HG03103 (cell line): ENCODE data around the gene SOWAHC.
"Not testable (repeated sequence)": the region's sequence is repeated elsewhere in the genome, so short reads cannot be mapped to it uniquely, and the experiment has no call there.

Source experiments
- ATAC-seq: cut with Tn5 transposase; IDR thresholded peaks from one replicate; pipeline ENCODE4 v1.9.1; 2021; ENCODE audit warnings: low read depth; ENCODE audit not compliant: unreplicated experiment

SOWAHC gene

DNA sequence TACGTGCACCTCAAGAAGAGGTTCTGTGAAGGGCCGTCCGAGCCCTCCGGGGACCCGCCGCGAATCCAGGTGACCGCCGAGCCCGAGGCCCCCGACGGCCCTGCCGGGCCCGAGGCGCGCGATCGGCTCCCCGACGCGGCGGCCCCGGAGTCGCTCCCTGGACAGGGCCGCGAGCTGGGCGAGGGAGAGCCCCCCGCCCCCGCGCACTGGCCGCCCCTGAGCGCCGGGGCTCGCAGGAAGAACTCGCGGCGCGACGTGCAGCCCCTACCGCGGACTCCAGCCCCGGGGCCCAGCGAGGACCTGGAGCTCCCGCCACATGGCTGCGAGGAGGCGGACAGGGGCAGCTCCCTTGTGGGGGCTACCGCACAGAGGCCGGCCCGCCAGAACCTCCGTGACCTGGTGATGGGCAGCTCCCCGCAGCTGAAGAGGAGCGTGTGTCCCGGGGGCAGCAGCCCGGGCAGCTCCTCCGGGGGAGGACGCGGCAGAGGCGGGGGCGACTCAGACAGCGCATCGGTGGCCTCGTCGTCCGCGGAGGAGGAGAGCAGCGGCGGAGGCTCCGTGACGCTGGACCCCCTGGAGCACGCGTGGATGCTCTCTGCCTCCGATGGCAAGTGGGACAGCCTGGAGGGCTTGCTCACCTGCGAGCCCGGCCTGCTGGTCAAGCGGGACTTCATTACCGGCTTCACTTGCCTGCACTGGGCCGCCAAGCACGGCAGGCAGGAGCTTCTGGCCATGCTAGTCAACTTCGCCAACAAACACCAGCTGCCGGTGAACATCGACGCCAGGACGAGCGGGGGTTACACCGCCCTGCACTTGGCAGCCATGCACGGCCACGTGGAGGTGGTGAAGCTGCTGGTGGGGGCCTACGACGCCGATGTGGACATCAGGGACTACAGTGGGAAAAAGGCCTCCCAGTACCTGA is 812 bp downstream of the SOWAHC start:
- no peak for ATAC-seq

DNA sequence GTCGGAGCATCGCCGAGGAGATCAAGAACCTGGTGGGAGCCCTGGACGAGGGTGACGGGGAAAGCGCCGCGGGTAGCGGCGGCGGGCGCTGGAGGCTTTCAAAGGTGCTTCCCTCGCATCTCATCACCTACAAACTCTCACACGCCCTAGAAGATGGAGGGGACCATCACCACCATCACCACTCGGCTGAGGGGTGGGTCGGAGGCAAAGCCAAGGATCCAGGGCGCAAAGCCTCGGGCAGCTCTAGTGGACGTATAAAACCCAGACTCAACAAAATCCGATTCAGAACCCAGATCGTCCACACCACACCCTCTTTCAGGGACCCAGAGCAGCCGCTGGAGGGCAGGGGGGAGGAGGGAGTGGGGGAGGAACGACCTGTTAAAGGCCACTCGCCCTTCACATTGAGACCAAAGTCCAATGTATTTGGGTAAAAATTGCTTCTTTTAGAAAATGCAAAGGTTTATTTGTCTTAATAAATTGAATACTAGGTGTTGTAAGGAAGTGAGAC is 1.5 kb downstream of the SOWAHC start:
- ATAC-seq: no peak

DNA sequence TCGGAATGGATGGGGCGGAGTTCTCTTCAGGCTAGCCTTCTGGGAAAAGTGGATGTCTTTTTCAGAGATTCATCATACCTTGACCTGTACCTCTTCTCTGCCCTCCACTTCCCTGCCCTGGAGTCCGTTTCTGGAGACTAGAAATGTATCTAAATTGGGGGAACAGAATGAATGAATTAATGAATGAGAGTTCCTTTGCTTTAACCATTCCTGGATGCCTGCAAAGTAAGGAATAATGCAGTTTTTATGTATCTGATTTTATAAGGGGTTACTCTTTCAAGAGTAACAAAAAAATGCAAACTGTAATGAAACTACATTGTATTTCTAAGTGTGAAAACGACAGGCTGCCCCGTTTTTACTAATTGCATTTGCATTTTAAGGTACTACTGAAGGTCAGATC is 2.0 kb downstream of the SOWAHC start:
- ATAC-seq: no peak

DNA sequence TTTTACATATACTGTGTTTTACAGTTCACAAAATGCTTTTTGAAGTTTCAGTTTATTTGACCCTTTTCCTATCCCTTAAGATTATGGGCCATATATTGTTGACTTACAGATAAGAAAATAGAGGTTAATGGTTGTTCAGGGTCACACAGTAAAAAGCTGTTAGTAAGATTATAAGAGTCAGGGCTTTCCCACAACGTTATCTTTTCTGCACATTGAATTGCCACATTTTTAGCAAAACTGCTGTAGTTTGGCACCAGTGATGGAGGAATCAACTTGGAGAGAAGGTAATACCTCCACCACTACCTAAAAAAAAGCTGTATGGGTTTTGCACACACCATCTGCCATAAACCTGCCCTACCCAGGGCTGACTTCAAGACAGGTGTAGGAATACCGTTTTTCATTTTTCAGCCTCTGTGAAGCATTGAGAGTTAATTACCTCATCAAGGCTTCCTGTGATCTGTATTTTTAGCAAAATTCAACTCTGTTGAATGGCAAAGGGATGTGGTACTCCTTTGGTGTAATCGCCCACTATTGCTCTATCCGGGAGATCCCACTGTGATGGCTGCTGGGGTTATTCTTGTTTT is 5.0 kb downstream of the SOWAHC start:
- ATAC-seq: no peak

DNA sequence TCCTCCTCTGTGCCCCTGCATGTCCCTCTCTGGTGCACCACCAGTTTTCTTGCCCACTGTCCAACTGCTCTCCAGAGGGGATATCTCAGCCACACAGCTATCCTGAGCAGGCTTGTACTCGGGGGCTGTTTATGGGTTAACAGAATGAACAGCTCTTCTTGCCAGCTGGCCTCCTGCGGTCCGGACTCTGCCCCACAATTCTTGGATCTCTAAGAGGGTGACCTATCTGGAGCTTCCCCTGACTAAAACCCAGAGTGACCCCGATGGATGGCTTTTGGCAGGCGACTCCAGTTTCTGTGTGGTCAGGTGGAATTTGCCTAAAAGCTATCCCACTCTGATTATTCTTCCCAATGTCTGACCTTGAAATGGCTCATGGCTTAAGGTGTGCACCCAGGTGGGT is 9.1 kb downstream of the SOWAHC start:
- no peak for ATAC-seq

DNA sequence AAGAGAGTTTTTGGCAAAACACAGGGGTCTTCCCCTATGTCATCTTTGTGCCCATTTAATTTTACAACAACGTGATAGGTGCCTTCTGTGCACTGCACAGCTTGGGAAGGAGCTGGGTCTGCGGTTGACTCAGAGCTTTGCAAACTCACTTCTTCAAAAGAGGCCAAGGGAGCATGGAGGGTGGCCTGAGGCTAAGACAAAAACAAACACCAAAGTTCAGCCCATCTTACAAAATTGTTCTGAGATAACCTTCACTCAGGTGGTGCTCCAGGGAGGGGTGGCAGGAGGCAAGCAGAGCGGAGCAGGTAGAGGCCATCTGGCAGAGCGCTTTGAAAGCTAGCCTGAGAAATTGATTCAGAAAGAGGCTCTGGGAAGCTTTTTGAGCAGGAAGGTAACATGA is 9.8 kb downstream of the SOWAHC start:
- ATAC-seq: no peak

DNA sequence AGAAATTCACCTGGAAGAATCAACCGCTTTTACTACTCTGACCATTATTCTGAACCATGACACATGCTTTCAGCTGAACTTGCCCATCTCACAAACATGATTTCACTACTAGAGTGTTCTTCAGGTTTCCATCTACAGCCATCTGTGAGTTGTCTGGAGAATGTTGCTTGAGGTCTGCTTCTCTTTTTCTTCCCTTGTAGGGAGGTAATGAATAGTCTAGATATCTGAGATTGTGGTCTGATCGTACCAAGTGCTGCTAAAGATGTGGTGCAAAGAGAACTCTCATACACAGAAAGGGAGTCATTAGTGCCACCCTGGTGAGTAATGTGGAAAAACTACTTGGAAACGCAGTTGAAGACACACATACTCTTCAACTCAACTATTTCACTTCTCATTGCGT is 10.2 kb downstream of the SOWAHC start:
- ATAC-seq: no peak

DNA sequence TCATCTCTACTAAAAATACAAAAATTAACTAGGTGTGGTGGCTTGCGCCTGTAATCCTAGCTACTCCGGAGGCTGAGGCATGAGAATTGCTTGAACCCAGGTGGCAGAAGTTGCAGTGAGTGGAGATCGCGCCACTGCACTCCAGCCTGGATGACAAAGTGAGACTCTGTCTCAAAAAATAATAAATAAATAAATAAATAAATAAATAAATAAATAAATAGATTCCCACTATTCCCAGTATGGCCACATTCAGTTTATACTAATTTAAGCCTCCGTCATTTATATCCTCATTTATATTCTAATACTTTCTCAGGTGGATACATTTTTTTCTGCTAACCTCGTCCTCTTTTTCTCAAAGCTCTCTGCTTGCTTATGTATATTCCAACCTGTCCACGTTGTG is 14.2 kb downstream of the SOWAHC start:
- not testable (repeated sequence) for ATAC-seq

DNA sequence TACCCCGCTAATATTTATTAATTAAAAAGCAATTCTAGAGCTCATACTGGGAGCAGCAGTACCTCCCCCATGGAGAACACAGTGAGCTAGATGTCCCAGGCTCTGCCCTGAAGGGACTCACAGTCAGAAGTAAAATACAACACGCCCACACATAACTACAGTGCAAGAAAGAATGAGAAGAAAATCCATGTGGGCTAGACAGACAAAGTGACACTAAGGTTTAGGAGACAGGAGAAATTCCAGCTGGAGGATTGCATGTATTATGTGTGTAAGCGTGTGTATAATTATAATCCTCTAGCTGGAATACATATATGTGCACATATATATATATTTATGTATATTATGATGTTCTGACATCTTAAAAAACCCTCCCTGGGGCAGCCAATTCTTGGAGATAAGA is 15.7 kb downstream of the SOWAHC start:
- no peak for ATAC-seq

DNA sequence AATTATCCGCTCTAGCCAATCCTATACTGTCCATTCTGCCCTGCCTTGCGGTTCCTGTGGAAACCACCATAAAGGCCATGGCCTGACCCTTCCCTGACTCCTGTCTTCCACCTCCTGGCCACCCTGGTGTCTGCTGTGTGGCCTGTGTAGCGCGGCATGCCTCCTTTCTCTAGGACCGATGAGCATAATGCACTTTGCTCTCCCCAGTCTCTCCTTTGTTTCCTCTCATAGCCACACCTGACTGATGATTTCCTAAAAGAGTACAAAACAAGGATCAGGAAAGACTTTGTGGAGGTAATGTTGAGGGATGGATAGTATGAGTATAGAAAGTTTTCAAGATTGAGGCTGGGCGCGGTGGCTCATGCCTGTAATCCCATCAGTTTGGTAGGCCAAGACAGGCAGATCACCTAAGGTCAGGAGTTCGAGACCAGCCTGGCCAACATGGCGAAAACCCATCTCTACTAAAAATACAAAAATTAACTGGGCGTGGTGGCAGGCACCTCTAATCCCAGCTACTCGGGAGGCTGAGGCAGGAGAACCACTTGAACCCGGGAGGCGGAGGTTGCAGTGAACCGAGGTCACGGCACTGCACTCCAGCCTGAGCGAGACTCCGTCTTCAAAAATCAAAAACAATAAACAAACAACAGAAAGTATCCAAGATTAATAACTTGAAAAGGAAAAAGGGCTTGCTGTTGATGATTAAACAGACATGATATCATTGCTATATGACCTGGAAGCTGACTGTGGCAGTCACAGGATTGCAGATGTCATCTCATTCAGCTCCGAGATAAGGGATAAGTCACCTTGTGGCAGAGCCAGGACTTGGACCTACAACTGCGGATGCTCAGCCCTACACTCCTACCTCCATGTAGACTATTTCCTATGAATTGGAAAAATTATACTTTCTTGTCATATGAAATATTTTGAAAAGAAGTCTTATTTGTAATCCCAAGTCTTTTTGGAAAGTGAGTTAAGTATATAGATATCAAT is 16.6 kb downstream of the SOWAHC start:
- ATAC-seq: no peak

DNA sequence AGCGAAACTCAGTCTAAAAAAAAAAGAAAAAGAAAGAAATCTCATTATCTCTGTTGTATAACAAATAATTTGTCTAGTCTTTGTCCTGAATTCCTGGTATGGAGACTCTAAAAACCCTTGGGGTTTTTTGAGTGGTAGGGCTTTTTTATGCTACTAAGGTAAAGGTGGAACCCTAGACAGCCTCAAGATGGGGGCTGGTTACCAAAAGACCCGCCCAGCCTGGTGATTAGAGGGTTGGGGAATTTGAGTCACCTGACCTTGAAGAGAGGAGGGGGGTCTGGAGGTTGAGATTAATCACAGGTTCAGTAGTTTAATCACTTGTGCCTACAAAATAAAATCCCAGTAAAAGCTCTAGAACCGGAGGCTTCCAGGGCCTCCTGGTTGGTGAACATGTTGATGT is 17.6 kb downstream of the SOWAHC start:
- ATAC-seq: no peak

DNA sequence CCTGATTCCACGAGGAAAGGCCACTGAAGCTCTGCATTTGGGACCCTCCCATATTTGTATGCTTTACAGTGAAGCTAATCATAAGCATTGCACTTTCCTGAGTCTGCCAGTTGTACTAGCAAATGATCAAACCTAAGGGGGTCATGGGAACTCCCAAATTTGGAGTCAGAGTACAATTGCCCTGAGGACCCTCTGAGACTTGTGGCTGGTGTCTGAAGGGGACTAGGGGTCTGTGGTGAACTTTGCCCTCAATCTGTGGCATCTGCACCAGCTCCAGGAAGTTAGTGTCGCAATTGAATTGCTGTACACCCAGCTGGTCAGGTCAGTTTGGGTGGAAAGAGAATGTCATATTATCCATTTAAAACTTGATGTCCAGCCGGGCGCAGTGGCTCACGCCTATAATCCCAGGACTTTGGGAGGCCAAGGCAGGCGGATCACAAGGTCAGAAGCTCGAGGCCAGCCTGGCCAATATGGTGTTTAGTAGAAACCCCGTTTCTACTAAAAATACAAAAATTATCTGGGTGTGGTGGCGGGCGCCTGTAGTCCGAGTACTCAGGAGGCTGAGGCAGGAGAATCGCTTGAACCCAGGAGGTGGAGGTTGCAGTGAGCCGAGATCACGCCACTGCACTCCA is 18.1 kb downstream of the SOWAHC start:
- ATAC-seq: no peak

DNA sequence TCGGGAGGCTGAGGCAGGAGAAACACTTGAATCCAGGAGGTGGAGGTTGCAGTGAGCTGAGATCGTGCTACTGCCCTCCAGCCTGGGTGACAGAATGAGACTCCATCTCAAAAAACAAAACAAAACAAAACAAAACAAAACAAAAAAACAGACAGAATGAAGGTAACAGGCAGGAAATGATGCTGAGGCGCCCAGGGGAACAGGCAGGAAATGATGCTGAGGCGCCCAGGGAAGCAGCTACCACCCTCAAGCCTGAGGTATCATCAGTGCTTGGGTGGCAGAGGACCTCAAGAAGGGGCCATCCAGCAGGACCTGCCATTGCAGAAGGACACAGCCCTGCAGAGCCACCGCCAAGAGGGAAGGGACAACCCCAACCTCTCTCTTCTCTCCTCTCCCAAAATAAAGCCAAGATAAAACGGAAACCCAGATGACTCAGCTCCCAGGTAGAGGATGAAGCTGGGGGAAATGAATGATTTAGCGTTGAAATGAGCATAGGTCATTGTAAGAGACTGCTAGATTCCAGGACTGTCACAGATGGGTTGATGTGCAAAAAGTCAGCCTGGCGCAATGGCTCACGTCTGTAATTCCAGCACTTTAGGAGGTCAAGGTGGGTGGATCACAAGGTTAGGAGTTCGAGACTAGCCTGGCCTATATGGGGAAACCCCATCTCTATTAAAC is 19.3 kb downstream of the SOWAHC start:
- ATAC-seq: no peak

DNA sequence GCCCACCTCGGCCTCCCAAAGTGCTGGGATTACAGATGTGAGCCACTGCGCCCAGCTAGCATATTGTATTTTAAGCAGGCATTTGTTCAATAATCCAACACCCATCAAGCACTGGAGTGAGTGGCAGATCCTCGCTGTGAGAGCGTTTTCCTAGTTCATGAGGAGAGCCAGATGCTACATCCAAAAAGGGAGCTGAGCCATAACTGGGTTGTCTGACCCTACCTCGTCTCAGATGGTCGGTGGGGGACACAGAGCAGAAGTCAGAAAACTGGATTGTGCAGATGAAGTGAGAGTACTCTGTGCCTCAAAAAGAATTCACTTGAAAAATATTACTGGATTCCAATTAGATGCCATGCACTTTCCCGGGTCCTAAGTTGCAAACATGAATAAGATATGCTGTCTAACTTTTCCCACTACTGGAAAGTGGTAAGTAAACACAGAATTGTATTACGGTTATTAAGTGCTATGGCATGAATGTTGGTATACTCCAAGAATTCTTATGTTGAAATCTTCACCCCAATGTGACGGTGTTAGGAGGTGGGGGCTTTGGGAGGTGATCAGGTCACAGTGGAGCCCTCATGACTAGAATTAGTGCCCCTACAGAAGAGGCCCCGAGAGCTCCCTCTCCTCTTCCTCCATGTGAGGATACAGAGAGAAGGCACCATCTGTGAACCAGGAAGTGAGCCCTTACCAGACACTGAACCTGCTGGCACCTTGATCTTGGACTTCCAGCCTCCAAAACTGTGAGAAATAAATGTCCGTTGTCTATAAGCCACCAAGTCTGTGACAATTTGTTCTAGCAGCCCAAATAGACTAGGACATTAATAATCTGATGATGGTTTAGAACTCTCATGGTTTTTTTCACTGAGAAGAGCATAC is 21.5 kb downstream of the SOWAHC start:
- ATAC-seq: no peak

DNA sequence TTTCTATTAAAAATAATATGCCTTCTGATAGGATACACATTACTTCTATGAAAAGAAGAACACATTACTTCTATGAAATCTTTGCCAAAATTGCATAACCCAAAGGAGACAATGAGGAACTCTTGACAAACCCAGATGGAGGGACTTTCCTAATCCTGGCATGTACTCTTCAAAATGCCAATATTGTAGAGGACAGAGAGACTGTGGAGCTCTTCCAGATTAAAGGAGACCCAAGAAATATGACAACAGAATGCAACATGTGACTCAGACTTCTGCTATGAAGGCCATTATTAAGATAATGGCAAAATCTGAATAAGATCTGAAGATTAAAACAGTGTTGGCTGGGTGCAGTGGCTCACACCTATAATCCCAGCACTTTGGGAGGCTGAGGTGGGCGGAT is 22.2 kb downstream of the SOWAHC start:
- ATAC-seq: no peak

DNA sequence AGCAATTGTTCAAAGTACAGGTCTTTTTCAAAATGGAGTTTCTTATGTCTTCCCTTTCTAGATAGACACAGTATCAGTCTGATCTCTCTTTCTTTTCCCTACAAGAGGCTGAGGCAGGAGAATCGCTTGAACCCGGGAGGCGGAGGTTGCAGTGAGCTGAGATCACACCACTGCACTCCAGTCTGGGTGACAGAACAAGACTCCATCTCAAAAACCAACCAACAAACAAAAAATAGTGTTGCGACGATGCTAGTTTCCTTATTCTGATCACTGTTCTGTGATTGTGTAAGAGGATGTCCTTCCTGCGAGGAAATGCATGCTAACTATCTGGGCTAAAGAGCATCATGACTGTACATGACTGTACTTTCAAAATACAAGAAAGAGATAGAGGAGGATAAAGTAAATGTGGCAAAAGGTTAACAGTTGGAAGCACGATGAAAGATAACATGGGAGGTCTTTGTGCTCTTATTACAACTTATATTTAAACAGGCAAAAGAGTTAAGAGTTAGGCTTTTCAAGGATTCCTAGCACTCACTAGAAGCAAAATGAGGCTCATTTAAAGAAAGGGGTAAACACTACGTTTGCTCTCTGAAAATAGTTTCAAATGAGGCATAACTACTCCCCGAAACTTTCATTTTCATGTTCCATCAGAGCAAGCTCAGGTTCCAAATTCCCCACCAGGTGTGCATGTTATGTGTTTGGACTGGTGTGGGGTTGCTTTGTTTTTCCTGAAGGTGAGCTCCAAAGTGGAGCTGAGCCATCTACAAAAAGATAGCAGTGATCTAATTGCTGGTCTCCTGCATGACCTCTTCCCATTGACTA is 23.8 kb downstream of the SOWAHC start:
- ATAC-seq: peak; percentile 79

DNA sequence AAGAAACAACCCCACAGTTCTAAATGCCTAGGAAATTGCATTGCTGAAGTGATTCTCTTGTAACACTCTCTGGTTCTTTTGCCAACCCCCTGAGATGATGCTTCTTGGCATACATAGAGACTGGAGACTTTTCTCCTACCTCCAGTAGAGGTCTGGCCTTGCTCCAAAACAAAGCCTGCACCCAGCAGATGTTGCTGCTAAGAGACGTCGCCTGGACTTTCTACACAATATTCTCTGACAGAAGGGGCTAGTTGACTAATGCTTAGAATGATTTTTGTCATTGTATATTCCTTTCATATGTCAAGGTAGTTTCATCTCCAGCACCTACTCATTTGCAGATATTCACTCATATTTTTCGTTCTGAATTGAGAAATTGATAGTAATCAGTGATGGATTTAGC is 24.6 kb downstream of the SOWAHC start:
- no peak for ATAC-seq

DNA sequence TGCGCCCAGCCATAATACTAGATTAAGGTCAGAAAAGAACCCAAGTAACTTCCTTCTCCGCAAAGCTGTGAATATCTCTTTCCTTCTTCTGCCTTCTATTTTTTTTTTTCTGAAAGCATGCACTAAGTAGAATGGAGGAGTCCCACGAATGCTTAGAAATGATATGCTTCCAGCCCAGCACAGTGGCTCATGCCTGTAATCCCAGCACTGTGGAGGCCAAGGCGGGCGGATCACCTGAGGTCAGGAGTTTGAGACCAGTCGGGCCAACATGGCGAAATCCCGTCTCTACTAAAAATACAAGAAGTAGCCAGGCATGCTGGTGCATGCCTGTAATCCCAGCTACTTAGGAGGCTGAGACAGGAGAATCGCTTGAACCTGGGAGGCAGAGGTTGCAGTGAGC is 25.8 kb downstream of the SOWAHC start:
- not testable (repeated sequence) for ATAC-seq
